GM21515 (cell line): ENCODE data around the gene PCYT2.

Source experiments
- ATAC-seq: cut with Tn5 transposase; IDR thresholded peaks from one replicate; pipeline ENCODE4 v1.9.1; 2021; ENCODE audit not compliant: unreplicated experiment

PCYT2 gene

GRCh38 chr17:81858967-81859905 lies 52.0 kb downstream of the PCYT2 start:
- no peak for ATAC-seq

GRCh38 chr17:81858170-81858966 lies 52.8 kb downstream of the PCYT2 start:
- no peak for ATAC-seq

GRCh38 chr17:81854974-81855774 lies 56.0 kb downstream of the PCYT2 start:
- ATAC-seq = no peak

GRCh38 chr17:81852237-81852636 lies 59.0 kb downstream of the PCYT2 start:
- no peak for ATAC-seq

GRCh38 chr17:81851423-81851822 lies 59.8 kb downstream of the PCYT2 start:
- ATAC-seq = no peak
